GM12875 (cell line): ENCODE measurements around the gene ATP8A2.

Source experiments
- H3K4me3 ChIP-seq: one replicate; pipeline ENCODE4 v1.5.1; 2011; ENCODE audit warnings: low read depth, low read length, control low read depth
- TF ChIP-seq, protein P1 (sequence below): IDR thresholded peaks from 2 replicates; pipeline ENCODE4 v1.5.1; 2011; ENCODE audit warnings: low read depth, mild to moderate bottlenecking, control low read depth, inconsistent platforms, low read length, moderate library complexity, borderline replicate concordance; ENCODE audit not compliant: insufficient read depth

ATP8A2 gene

DNA sequence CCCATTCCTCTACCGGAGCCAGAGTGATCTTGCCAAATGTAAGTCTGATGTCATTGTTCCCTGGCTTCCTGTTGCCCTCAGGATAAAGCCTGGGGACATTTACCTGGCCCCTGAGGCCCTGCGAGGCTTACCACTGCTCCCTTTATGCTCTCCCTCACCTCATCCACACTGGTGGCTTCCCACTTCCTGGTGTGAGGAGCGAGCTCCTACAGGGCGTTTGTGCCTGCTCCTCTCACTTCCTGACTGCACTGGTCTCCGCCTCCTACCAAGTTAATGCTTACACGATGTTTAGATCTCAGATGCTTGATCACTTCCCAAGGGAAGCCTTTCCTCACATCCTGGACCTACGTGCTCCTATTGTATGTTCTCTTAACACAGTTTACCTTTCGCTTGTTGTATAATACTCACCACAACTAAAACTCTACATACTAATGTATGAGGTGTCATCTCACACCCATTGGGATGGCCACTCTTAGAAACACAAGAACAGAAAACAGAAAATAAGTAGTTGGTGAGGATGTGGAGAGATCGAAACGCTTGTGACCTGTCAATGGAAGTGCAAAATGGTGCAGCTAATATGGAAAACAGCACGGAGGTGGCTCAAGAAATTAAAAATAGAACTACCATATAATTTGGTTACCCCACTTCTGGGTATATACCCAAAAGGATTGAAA is 502.4 kb downstream of the ATP8A2 start:
- TF ChIP-seq, protein P1, sequence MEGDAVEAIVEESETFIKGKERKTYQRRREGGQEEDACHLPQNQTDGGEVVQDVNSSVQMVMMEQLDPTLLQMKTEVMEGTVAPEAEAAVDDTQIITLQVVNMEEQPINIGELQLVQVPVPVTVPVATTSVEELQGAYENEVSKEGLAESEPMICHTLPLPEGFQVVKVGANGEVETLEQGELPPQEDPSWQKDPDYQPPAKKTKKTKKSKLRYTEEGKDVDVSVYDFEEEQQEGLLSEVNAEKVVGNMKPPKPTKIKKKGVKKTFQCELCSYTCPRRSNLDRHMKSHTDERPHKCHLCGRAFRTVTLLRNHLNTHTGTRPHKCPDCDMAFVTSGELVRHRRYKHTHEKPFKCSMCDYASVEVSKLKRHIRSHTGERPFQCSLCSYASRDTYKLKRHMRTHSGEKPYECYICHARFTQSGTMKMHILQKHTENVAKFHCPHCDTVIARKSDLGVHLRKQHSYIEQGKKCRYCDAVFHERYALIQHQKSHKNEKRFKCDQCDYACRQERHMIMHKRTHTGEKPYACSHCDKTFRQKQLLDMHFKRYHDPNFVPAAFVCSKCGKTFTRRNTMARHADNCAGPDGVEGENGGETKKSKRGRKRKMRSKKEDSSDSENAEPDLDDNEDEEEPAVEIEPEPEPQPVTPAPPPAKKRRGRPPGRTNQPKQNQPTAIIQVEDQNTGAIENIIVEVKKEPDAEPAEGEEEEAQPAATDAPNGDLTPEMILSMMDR: no peak
- no peak overlapping the region for H3K4me3 ChIP-seq

DNA sequence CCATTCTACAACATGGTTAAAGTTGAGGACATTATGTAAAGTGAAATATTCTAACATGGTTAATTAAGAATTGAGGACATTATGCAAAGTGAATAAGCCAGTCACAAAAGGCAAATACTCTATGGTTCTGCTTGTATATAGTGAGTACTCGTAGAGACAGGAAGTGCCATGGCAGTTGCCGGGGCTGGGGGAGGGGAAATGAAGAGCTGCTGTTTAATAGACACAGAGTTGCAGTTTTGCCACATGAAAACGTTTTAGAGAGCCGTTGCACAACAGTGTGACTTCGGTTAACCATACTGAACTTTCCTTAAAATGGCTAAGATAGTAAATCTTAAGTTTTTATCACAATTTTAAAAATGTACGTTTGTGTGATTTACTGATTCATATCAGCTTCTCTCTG is 503.1 kb downstream of the ATP8A2 start:
- TF ChIP-seq, protein P1: no peak
- no peak overlapping the region for H3K4me3 ChIP-seq

DNA sequence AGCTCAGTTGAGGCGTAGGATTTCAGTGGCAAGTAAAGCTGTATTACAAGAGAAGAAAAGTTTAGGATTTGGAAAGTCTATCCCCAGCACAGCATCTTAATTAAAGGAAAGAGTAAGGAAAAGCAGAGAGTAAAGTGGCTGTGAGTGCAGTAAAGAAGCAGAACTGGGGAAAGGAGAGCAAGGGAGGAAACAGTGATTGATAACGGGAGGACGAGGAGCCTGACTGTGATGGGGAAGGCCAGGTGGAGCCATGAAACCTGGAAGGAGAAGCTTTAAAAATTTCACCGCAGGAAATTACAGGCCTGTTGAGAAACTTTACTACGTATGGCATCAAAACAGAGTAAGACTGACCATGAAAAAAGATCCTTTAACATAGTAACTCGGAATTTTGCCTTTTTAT is 504.5 kb downstream of the ATP8A2 start:
- H3K4me3 ChIP-seq: no peak overlapping the region
- TF ChIP-seq, protein P1: no peak

- TF ChIP-seq, protein P1: no peak
- H3K4me3 ChIP-seq: no peak overlapping the region
These were observed 507.7 kb downstream of the ATP8A2 start for GRCh38 chr13:25879466-25879865.

DNA sequence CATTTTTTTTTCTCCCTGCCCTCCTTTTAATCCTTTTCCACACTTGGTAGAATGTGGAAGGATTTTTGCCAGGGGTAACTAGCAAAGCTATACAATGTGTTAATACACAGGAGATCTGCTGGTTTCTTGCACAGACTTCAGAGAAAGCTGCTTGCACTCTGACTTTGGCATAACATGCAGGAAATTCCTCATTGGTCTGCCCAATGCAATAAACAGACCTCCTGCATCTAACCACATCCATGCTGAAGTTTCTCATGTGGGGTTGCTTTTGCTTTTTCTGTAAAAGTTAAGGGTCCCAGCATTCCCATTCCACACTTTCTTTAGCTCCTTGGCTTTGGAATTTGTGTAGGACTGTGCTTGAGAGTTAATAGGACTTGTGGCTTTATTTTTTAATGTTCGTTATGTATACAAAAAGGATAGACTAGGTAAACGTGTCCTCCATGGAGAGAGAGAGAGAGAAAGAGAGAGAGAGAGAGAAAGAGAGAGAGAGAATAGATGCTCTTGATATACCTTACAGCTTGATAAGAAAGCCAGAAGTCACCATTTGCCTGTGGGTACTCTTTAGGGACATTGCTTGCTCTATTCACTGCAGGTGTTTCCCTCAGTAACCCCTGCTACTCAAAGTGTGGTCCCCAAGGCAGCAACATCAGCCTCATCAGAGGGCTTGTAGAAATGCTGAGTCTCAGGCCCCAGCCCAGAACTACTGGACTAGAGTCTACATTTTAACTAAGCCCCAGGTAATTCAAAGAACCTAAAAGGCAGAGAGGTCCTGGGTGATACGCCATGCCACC is 509.6 kb downstream of the ATP8A2 start:
- TF ChIP-seq, protein P1: no peak
- H3K4me3 ChIP-seq: no peak overlapping the region

DNA sequence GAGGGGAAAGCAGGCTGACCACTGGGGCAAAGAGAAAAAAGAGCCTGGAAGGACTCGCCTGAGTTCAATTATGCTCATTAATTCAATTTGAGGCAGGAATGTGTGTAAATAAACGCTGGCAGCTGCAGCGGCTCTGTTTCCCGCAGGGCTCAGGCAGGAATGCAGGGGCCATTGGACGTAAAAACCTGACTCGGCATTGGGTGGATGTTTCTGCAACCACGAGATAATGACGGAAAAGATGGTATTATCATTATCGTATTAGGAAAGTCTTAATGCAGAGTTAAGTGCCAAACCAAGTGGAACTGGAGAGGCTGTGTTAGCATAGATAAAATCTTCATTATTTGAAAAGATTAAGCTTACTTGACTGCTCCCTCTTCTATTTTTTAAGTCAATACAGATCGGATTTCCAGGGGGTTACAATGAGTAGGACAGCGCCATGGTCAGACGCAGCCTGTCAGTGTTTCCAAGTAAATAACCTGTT is 510.2 kb downstream of the ATP8A2 start:
- H3K4me3 ChIP-seq: no peak overlapping the region
- TF ChIP-seq, protein P1: no peak
